Measurements from ENCODE around the gene CNKSR1.

CNKSR1 gene

DNA sequence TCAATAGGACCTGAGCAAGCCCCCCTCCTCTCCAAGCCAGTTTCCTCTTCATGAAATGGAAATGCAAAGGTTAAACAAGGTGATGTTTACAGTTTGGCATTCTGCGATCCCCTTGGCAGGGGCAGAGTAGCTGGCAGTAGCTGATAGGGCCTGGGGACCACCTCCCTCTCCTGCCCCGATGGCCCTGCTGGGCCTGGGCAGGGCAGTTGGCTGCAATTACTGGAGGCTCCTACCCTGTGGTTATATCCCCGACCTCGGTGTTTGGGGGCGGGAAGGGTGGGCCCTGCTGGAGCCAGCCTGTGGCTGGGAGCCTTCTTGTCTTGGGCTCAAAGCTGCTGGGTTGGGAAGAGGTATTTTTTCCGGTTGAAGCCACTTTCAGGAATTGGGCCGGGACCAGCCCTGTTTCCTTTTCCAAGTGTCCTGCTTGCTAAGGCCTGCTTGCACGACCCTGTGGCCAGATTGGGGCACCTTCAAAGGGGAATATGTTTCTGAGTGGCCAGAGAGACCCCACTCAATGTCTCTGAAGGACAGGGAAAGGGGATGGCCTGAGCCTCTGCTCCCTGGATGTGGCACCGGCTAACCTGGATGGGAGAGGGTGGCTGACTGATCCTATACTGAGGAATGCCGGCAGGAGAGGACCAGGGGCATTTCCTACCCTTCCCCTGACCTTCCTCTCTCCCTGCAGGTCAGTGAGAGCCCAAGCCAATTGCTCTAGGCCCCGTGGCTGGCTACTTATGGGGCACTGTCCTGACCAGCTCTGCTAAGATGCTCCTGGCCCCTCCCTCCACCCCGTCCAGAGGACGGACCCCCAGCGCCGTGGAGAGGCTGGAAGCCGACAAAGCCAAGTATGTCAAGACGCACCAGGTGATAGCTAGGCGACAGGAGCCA is 16.5 kb upstream of the CNKSR1 start:
- no peak for DNase-seq

DNA sequence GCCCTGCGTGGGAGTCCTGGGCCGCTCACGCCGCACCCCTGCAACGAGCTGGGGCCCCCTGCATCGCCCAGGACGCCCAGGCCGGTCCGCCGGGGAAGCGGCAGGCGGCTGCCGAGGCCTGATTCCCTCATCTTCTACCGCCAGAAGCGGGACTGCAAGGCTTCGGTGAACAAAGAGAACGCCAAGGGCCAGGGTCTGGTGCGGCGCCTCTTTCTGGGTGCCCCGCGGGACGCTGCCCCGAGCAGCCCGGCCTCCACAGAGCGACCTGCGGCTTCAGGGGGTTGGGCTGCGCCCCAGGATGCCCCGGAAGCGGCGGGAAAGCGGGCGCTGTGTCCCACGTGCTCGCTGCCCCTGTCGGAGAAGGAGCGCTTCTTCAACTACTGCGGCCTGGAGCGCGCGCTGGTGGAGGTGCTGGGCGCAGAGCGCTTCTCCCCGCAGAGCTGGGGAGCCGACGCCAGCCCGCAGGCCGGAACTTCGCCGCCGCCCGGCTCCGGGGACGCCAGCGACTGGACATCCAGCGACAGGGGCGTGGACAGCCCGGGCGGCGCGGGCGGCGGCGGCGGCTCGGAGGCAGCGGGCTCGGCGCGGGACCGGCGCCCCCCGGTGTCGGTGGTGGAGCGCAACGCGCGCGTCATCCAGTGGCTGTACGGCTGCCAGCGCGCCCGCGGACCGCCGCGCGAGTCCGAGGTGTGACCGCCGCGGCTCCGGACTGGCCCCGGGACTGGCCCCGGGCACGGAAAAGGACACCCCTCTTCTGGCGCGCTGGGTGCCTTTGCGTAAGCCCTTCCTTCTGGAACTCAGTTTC is 15.7 kb upstream of the CNKSR1 start:
- DNase-seq: no peak

DNA sequence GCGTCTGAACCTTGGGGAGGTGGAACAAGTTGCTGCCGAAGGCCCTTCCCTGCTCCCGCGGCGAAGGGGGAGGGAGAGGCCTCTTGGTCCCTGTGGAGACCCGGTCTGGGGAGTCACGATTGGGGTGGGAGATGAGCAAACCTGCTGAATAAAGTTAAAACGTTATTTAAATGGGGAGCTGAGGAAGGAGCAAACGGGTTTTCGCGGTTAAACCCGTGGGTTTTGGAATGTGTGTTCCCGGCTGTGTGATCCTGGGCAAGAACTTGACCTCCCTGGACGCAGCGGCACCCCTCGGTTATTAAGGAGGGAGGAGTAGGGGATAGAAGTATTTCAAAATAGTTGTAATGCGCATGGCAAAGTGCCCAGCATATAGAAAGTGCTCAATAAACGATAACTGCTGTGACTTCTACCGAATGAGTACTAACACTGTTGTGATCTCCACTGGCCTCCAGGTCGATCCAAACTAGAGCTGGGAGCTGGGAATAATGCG is 15.0 kb upstream of the CNKSR1 start:
- no peak for DNase-seq

DNA sequence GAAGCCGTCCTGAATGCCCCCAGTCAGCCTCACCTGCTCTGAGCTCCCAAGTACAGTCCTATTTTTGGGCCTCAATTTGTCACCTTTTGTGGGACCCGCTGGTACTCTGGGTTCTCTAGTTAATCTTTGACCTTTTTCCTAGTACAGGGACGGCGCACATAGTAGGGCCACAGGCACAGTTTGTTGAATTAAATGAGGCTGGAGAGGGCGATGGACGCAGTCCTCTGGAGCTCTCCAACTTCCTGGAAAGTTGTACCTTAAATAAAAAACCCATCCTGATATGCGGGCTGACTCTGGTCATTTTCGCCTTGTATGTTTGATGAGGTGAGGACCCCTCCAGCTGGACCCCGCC is 13.6 kb upstream of the CNKSR1 start:
- DNase-seq: no peak

DNA sequence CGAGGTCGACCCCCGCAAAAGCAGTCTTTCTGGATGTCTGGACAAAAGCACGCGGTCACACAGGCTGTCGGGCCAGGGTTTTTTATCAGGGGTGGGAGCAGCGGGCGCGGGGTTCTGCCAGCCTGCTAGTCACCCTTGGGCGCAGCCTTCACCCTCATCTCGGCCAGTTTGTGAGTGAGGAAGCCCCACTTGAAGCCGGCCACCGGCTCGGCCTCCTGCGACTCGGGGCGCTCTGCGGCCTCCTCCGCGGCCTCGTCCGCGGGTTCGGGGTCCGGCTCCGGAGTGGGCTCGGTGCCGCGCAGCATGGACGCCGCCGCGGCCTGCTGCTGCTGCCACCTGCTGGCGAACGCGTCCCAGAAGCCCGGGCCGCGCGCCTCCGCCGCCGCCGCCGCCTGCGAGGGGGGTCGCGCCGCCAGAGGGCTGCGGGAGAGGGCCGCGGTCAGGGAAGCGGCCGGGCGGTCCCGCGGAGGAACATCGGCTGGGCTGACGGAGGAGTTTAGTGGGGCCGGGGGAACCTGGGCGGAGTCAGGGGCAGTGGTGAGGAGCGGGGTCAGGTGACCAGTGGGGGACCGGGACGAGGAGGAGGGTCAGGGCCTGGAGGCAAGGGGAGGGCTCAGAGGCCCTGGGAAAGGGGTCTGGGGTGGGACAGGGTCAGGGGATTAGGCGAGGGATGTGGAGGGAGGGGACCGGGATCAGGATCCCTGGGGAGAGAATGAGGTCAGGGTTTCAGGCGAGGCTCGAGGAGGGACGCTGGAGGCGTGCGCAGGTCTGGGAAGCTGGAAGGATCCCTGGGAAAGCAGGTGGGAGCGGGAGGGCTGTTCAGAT is 13.0 kb upstream of the CNKSR1 start:
- DNase-seq: no peak

DNA sequence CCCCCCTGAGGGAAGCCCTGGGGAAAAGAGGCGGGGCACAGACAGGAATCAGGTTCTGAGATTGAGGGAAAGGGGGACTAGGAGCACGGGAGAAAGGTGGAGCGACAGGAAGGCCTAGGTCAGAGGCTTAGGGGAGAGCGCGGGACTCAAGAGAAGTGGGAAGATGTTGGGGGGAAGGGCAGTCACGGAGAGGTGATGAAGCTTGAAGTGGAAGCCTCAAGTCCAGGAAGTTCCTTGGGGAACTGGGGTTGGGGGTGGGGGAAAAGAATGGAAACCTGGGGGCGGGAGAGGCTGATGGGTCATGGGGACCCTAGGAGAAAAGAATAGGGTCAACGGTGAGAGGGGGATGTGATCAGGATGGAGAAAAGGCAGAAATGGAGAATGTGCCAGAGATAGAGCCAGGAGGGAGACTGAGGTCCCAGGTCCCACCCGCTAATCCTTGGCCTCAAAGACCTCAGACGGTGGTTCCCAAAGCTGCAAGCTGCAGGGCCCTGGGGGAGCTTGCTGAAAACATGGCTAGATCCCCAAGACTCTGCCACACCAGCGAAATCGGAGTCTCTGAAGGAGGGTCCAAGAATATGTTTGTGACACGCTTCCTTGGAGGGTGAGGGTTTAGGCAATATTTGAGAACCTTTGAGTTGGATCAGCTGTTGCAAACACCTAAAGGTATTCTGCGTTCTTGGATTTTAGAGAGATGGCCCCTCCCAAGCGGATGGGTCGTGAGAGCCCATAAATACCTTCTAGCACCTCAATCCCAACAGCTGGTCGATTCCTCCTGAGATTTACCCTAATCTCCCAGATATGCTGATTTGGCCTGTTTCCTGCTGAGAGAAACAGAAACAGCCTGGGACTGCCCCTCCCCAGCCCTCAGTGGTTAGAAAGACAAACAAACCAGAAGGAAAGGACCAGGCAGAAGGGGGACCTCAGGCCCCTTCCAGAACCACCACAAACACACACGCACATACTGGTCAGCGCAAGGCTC is 12.1 kb upstream of the CNKSR1 start:
- DNase-seq: peak; percentile 15

DNA sequence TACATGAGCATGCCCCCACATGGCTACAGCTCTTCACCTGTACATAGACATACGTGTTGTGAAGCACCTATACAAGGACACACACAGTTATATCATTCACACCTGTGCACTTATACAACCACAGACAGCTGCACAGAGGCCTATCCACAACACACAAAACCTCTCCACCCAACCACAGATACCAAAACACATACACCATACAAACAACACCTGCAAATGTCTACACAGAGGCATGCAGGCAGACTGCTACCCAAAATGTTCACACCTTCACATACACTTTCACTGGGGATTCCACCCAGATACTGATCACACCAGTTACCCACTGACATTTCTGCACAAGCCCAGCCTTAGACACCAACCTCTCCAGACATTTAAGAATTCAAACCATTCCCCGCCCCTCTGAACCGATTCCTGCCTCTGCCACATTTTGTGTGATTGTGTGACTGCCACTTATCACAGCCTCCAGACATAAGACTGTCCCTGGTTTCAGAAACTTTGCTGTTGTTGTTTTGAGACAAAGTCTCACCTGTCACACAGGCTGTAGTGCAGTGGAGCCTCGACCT is 10.5 kb upstream of the CNKSR1 start:
- no peak for DNase-seq

DNA sequence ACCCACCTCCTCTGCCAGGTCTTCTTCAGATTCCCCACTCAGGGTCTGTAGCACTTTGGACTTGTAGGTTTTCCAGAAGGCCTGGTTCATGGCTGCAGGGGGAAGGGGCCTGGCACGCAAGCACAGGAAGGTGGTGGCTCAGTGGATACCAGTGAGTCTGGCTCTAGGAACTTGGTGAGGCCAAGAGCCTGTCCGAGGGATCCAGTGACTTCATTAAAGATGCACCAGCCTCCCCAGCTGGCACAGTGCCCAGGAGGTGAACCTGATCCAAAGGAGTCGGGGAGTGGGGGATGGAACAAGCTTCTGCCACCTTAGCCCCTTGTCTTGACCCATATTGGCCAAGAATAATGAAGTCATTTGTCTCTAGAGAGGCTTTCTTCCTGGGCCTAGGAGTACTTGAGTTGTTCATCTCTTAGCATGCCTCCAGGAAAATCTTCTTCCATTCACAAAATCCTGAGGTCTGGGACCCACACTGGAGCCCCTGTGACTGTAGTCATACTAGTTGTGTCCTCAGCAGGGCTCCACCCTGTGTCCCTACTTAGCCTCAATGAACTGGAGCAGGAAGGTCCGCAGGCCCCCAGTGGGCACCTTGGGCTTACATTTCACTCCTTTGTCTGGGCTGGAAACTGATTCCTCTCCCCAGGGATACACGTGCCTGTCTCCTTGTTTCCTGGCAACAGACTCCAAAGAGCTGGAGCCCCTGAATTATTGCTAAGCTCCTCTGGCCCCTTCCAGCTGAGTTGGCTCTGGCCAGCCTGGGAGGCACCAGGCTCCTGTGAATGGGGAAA is 8.7 kb upstream of the CNKSR1 start, which contains the start of gene C1orf232:
C1orf232 (minus strand) TSS at position 554 of the 788 bp plus-strand sequence; CDS start at position 90, 464 bp downstream.
- DNase-seq: no peak

DNA sequence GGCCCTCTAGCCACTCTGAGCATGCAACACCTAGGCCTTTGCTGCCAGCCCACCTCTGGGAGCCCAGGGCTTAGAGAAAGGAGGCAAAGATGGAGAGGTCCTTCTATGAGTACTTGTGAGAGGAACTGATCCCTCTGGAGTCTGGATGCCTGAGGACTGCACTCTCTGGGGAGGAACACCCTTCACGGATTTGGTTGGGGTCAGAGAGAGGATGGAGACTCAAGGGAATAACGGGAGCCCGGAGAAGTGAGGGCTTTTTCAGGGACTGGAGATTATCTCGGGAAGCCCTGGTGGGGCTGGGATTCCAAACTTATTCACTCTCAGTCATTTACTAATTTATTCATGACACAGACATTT is 8.1 kb upstream of the CNKSR1 start:
- no peak for DNase-seq

DNA sequence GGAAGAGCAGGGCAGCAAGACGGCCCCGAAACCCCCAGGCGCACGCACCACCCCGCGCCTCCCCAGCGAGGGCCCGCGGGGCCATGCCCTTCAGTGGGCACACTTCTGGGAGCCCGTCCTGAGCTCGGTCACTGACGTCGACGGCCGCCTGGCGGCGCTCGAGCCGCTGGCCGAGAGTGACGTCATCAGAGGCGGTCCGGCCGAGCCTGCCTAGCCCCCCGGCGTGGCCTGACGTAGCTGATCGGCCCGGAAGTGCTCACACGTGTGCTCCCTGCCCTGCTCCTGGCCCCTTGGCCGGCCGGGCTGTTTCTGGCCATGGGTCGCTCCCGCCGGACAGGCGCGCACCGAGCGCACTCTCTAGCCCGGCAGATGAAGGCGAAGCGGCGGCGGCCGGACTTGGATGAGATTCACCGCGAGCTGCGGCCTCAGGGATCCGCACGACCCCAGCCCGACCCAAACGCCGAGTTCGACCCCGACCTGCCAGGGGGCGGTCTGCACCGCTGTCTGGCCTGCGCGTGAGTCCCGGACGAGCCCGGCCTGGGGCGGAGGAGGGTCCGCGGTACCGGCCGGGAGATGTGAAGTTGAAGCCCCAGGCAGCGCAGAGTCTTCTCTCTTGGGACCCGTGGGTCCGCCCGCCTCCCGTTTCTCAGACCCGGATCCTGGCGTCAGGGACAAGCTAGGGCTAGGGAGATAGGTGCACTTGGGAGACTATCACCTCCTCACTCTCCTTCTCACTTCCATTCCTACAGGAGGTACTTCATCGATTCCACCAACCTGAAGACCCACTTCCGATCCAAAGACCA is 7.4 kb upstream of the CNKSR1 start, which contains the start of gene ZNF593:
ZNF593 (plus strand) TSS at position 240 of the 803 bp plus-strand sequence; CDS start at position 316, 76 bp downstream.
- DNase-seq: peak; percentile 89

DNA sequence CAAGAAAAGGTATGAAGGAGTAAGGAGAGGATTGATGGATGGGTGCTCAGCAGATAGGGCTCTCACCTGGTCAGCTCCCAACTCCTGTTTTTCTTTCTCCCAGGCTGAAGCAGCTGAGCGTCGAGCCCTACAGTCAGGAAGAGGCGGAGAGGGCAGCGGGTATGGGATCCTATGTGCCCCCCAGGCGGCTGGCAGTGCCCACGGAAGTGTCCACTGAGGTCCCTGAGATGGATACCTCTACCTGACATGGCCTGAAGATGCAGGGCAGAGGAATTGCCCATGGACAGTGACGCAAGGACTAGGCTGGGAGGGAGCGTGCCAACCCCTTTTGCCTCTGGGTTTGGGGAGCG is 6.8 kb upstream of the CNKSR1 start:
- no peak for DNase-seq

DNA sequence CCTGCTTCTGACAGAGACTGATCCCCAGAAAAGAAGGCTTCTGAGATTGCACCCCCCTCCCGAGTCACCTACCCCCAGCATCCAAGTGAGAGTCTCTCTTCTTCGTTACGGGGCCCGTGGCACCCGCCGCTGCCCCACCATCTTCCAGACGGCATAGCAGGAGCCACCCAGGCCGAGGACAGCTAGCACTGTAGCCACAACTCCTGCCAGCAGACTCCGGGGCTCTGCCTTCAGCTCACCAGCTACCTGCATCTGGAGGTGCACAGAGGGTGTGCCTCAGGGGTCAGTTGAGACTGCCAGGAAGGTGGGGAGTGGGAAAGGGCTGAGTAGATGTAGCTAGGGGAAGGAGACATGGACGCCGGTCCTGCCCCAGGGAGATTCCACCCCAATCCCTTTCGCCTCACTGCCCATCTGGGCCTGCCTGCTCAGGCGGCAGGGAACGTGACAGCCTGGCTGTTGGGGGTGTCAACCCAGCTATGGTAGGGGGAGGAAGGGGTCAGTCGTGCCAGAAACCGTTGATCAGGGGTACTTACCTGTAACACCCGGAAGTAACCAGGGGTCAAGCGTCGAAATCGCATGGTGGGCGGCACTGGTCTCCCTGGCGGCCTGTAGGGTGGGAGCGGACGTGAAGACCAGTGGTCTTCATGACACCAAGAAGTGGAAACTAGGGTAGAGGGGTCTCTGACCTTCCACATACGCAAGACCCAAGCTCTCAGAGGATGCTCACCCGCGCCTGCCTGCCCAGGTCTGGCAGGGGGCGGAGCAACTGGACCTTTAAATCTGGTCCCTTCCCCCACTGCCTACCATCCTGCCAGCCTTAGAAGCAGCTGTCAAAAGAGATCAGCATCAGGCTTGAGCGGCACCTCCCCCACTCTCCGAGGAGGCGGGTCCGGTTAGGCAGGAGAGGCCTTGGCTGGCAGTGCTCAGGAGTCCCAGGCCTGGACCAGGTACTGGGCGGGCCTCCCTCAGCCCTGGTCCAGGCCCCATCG is 5.9 kb upstream of the CNKSR1 start, which contains the start of gene ZNF593OS:
ZNF593OS (minus strand) TSS at position 749 of the 989 bp plus-strand sequence; CDS start at position 578, 171 bp downstream.
- DNase-seq: no peak

DNA sequence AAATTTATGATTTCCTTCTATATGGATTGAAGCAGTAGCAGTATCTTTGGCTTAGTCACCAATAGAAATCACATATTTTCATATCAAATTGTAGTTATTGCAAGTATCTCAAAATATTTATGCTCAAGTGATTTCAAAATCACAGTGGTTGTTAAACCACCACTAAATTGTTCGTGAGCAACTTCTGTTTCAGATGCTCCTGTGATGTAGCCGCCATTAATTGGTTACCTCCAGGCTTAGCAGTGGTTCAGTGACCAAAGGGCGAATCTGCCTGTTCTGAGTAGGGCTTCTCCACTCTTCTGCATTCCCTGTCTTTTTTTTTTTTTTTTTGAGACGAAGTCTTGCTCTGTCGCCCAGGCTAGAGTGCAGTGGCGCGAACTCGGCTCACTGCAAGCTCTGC is 1.9 kb upstream of the CNKSR1 start:
- no peak for DNase-seq

DNA sequence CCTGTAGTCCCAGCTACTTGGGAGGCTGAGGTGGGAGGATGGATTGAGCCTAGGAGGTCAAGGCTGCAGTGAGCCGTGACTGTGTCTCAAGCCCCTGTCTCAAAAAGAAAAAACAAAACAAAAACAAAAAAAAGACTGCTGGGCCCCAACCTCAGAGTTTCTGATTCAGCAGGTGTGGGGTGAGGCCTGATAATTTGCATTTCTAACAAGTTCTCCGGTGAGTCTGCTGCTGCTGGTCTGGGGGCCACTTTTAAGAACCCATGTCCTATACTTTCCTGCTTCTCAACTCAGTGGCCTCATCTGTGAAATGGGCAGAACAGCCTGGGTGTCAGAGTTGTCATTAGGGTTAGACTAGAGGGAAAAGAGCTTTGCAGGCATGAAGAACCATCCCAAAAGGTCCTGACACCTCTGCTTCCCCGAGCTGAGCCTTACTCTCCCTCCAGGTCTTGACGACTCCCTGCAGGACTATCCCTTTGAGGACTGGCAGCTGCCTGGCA is 2.8 kb downstream of the CNKSR1 start:
- no peak for DNase-seq

DNA sequence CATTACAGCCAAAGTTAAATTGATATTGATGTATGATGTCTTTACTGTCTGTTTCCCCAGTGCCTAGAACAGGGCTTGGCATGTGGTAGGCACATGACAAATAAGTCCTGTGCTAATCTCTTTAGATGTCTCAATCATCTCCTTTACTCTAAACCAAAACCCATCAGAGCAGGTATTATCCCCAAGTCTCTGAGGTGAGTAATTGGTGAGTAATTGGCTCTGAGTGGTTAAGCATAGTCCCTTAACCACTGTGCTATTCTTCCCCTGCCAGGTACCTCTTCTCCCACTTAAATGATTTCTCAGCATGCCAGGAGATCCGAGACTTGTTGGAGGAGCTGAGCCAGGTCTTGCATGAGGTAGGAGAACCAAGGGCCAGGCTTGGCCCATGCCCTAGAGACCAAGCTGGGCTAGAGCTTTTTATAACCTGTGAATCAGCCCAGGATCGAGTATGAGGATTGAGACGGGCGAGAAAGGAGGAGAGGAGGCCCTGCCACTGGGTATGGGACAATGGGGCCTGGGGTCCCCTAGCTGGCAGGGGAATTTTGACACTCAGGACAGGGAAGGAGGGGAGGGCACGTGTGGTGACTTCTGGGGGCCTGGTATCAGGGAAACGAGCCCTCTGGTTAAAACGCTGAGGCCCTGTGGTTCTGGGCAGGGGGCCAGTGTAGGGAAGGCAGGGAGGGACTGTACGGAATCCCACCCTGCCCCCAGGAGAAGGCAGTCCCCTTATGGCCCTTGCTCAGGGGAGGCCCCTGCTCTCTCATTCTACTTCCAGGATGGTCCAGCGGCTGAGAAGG is 4.5 kb downstream of the CNKSR1 start:
- no peak for DNase-seq

DNA sequence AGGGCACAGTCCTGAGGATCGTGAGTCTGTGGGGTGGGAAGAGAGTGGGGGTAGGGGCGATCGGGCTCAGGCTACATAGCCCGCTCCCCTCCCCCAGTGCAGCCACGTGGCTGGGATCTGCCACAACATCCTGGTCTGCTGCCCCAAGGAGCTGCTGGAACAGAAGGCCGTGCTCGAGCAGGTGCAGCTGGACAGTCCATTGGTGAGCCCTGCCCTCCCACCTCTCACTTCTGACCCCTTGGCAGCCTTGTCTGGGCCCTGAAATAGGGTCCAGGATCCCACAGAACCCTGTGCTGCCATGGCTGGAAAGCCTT is 5.0 kb downstream of the CNKSR1 start:
- no peak for DNase-seq

DNA sequence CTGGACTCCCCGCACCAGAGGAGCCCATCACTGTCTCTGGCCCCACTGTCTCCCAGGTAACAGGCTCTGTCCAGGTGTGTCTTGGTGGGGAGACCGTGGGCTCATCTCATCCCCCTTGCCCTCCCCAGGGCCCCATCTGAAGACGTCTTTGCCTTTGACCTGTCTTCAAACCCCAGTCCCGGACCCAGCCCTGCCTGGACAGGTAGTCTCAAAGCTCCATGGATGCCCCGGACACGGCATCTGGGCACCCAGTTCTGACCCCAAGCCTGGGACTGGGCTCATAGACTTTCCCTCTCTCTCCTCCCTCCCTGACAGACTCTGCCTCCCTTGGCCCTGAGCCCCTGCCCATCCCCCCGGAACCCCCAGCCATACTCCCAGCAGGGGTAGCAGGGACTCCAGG is 6.8 kb downstream of the CNKSR1 start:
- no peak for DNase-seq

Data from GDM1 (cell line).